Panc1 (cell line): ENCODE data around the gene RHBDL1.

Experiments used
- REST ChIP-seq, 2 experiments: IDR thresholded peaks; 2 replicates each; pipeline ENCODE4 v1.6.1; 2011 to 2012; ENCODE audit warnings: low read depth in 2 of 2, control low read depth in 1 of 2, low read length in 1 of 2, mild to moderate bottlenecking in 1 of 2, moderate library complexity in 1 of 2; ENCODE audit not compliant: insufficient read depth in 1 of 2
- TF ChIP-seq, protein P1 (sequence below): fragments of 450-650 bp; IDR thresholded peaks from 2 replicates; pipeline ENCODE4 v1.5.1; 2017; ENCODE audit warnings: mild to moderate bottlenecking

DNA sequence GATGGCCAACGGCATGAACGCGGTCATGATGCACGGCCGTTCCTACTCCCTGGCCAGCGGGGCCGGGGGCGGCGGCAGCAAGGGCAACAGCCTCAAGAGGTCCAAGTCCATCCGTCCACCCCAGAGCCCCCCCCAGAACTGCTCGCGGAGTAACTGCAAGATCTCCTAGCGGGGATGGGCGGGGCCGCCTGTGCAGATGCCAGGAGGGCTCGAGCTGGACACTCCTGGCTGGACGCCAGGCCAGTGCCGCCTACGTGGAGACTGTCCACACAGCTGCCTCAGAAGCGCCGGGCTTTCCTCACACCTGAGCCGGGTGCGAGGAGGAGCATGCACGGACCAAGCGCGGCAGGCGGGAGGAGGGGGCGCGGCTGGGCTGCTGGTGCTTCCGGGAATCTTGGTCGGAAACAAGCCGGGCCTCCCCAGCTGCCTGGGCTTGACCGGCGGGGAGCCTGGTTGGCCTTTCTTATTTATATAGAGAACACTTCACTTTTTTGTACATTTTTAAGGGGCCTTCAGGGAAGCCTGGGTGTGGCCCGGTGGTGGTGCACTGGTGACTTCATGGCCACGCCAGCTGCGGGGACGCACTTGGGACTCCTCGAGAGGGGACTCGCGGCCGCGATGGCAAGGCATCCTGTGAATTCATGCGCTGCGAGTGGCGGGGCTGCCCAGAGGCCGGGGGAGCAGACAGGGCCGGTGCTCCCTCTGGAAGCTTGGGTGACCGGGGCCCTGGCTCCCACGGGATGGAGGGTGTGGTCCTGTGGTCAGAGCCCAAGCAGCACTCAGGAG is 47.8 kb upstream of the RHBDL1 start:
- TF ChIP-seq, protein P1, sequence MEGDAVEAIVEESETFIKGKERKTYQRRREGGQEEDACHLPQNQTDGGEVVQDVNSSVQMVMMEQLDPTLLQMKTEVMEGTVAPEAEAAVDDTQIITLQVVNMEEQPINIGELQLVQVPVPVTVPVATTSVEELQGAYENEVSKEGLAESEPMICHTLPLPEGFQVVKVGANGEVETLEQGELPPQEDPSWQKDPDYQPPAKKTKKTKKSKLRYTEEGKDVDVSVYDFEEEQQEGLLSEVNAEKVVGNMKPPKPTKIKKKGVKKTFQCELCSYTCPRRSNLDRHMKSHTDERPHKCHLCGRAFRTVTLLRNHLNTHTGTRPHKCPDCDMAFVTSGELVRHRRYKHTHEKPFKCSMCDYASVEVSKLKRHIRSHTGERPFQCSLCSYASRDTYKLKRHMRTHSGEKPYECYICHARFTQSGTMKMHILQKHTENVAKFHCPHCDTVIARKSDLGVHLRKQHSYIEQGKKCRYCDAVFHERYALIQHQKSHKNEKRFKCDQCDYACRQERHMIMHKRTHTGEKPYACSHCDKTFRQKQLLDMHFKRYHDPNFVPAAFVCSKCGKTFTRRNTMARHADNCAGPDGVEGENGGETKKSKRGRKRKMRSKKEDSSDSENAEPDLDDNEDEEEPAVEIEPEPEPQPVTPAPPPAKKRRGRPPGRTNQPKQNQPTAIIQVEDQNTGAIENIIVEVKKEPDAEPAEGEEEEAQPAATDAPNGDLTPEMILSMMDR = no peak
- no peak for TF ChIP-seq REST (IDR thresholded peaks at IDR 0.05; ENCODE audit: insufficient read depth in 1 of 2, low read depth in 2 of 2, low read length in 1 of 2)
